C4-2B (cell line): ENCODE results near the gene CHCHD3.

Source experiments
- H3K27ac ChIP-seq: fragments of 450-650 bp; 2 replicates; pipeline ENCODE4 v1.5.1; 2017
- ZFX ChIP-seq: fragments of 450-650 bp; IDR thresholded peaks from 2 replicates; pipeline ENCODE4 v1.6.1; 2017
- TF ChIP-seq, protein P1 (sequence below): fragments of 450-650 bp; conservative IDR thresholded peaks from 2 replicates; pipeline ENCODE4 v1.5.1; 2017; ENCODE audit warnings: mild to moderate bottlenecking

The CHCHD3 gene

GRCh38 chr7:132743974-132744373, 337.9 kb downstream of the CHCHD3 start:
- no peak for TF ChIP-seq ZFX
- TF ChIP-seq, protein P1, sequence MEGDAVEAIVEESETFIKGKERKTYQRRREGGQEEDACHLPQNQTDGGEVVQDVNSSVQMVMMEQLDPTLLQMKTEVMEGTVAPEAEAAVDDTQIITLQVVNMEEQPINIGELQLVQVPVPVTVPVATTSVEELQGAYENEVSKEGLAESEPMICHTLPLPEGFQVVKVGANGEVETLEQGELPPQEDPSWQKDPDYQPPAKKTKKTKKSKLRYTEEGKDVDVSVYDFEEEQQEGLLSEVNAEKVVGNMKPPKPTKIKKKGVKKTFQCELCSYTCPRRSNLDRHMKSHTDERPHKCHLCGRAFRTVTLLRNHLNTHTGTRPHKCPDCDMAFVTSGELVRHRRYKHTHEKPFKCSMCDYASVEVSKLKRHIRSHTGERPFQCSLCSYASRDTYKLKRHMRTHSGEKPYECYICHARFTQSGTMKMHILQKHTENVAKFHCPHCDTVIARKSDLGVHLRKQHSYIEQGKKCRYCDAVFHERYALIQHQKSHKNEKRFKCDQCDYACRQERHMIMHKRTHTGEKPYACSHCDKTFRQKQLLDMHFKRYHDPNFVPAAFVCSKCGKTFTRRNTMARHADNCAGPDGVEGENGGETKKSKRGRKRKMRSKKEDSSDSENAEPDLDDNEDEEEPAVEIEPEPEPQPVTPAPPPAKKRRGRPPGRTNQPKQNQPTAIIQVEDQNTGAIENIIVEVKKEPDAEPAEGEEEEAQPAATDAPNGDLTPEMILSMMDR: no peak
- H3K27ac ChIP-seq: no peak overlapping the region

DNA sequence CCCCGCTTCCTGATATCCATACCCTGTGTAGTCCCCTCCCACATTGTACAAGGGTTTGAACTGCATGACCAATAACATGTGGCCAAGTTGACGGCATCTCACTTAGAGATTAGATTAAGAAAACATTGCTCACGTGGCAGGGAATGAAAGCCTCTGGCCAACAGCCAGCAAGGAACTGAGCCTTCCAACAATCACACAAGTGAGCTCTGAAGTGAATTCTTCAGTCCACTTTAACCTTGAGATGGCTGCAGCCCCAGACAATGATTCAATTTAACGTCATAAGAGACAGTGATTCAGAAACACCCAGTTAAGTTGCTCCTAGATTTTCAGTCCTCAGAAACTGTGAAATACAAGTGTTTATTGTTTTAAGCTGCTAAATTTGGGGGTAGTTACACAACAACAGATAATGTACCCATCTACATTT, 339.7 kb downstream of the CHCHD3 start:
- TF ChIP-seq ZFX: no peak
- TF ChIP-seq, protein P1: no peak
- no peak overlapping the region for H3K27ac ChIP-seq

- H3K27ac ChIP-seq: no peak overlapping the region
- TF ChIP-seq, protein P1: no peak
- no peak for TF ChIP-seq ZFX
These were observed 341.7 kb downstream of the CHCHD3 start for GRCh38 chr7:132740176-132740575.

- TF ChIP-seq, protein P1: no peak
- no peak for TF ChIP-seq ZFX
- H3K27ac ChIP-seq: no peak overlapping the region
These were observed 342.5 kb downstream of the CHCHD3 start for GRCh38 chr7:132739271-132739955.

DNA sequence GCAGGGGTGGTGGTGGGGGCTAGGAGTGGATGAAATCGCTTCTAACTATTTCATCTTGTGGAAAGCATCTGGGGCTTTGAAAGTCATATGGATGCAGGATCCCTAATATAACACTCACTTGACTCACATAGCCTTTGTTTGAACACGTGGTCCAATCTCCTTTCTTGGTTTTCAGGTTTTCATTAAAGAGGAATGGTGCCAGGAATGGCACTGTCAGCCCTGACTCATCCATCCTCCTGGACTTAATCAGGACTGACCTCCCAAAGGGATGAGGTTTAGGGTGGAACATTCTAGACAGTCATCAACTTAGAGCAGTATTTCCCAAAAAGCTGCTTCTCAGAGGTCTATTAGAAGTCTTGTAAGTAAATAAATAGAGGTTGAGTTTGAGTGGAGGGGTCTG, 343.6 kb downstream of the CHCHD3 start:
- no peak overlapping the region for H3K27ac ChIP-seq
- TF ChIP-seq ZFX: no peak
- TF ChIP-seq, protein P1: no peak

DNA sequence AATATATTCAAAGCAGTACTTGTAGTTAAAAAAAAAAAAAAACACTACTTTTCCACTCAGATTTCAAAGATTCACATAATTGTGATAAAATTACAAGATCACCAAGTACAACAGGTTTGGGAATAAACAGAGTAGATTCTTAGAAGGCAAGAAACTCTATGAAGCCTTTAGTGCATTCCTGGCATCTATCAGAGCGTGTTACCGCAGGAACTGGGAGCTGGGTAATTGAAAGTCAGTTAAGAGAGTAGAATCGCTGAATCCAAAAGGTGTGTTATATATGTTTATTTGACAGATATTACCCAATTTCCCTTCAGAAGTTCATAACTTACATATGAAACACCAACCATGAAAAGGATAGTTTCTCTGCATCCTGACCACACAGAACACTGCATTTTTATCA, 346.4 kb downstream of the CHCHD3 start:
- H3K27ac ChIP-seq: no peak overlapping the region
- TF ChIP-seq, protein P1: no peak
- TF ChIP-seq ZFX: no peak
